GM18520 (cell line): ENCODE results near the gene UCP2.

Experiments
- ATAC-seq: cut with Tn5 transposase; IDR thresholded peaks from one replicate; pipeline ENCODE4 v1.9.1; 2021; ENCODE audit not compliant: unreplicated experiment

The UCP2 gene

GRCh38 chr11:74010306-74011300 lies 28.0 kb upstream of the UCP2 start:
- ATAC-seq, result no peak

GRCh38 chr11:74009675-74010305 lies 27.1 kb upstream of the UCP2 start:
- ATAC-seq, result no peak

GRCh38 chr11:74009230-74009547 lies 26.5 kb upstream of the UCP2 start:
- ATAC-seq, result no peak

- ATAC-seq, result no peak
These were observed 26.0 kb upstream of the UCP2 start, which contains the start of gene UCP3 for GRCh38 chr11:74008373-74009229. Gene UCP3, minus strand, starts transcription at chr11:74009085. Its CDS starts 2,043 bp downstream, at chr11:74007042.

GRCh38 chr11:74007691-74008372 lies 25.2 kb upstream of the UCP2 start:
- ATAC-seq, result no peak

- ATAC-seq, result no peak
These were observed 24.2 kb upstream of the UCP2 start for GRCh38 chr11:74006743-74007304.

- no peak for ATAC-seq
These were observed 23.3 kb upstream of the UCP2 start for GRCh38 chr11:74005721-74006517.

- ATAC-seq, result peak; percentile 54
These were observed 22.3 kb upstream of the UCP2 start for GRCh38 chr11:74004759-74005615.

- no peak for ATAC-seq
These were observed 21.5 kb upstream of the UCP2 start for GRCh38 chr11:74004046-74004695.

- no peak for ATAC-seq
These were observed 20.2 kb upstream of the UCP2 start for GRCh38 chr11:74002832-74003231.

- ATAC-seq, result no peak
These were observed 19.2 kb upstream of the UCP2 start for GRCh38 chr11:74001822-74002286.

- no peak for ATAC-seq
These were observed 17.9 kb upstream of the UCP2 start for GRCh38 chr11:74000307-74001133.

- ATAC-seq, result no peak
These were observed 17.1 kb upstream of the UCP2 start for GRCh38 chr11:73999581-74000306.

- no peak for ATAC-seq
These were observed 16.4 kb upstream of the UCP2 start for GRCh38 chr11:73998846-73999575.

GRCh38 chr11:73997120-73997770 lies 14.6 kb upstream of the UCP2 start:
- no peak for ATAC-seq
